IPS-20b (cell line): ENCODE results near the gene ADCYAP1R1.

ENCODE experiments used
- H3K27ac ChIP-seq: one replicate; pipeline ENCODE4 v1.5.1; 2013; ENCODE audit warnings: low read length
- H3K27me3 ChIP-seq: 2 replicates; pipeline ENCODE4 v1.6.1; 2013; ENCODE audit warnings: mild to moderate bottlenecking, low read length, inconsistent platforms; ENCODE audit not compliant: insufficient read depth
- H3K36me3 ChIP-seq: 2 replicates; pipeline ENCODE4 v1.6.1; 2013; ENCODE audit warnings: low read depth, mild to moderate bottlenecking, inconsistent platforms, low read length, moderate library complexity; ENCODE audit not compliant: insufficient read depth
- H3K4me1 ChIP-seq: 2 replicates; pipeline ENCODE4 v1.6.1; 2013; ENCODE audit warnings: mild to moderate bottlenecking, control low read depth, inconsistent platforms, low read length, moderate library complexity; ENCODE audit not compliant: insufficient read depth
- H3K4me3 ChIP-seq: 2 replicates; pipeline ENCODE4 v1.5.1; 2013; ENCODE audit warnings: mild to moderate bottlenecking, low read length, inconsistent platforms
- H3K9ac ChIP-seq: 2 replicates; pipeline ENCODE4 v1.6.1; 2013; ENCODE audit warnings: low read depth, mild to moderate bottlenecking, inconsistent platforms, low read length, moderate library complexity
- H3K9me3 ChIP-seq: 2 replicates; pipeline ENCODE4 v1.6.1; 2013; ENCODE audit warnings: mild to moderate bottlenecking, low read depth, low read length, inconsistent platforms; ENCODE audit not compliant: insufficient read depth

The ADCYAP1R1 gene

GRCh38 chr7:31079126-31079823, 27.2 kb downstream of the ADCYAP1R1 start:
- Histone ChIP-seq H3K27ac (no peak overlapping the region), H3K4me1 (no peaks in the 10 kb centered on the region), H3K36me3 (no peaks in the 10 kb centered on the region), H3K27me3 (no peaks in the 10 kb centered on the region), H3K4me3 (no peak overlapping the region), H3K9me3 (no peaks in the 10 kb centered on the region), H3K9ac (no peak overlapping the region)

GRCh38 chr7:31079824-31080511, 27.9 kb downstream of the ADCYAP1R1 start:
- Histone ChIP-seq H3K4me1 (no peaks in the 10 kb centered on the region), H3K27ac (no peak overlapping the region), H3K27me3 (no peaks in the 10 kb centered on the region)

GRCh38 chr7:31080763-31081162, 28.7 kb downstream of the ADCYAP1R1 start:
- H3K4me3 ChIP-seq, result no peak overlapping the region
- H3K27me3 ChIP-seq, result no peaks in the 10 kb centered on the region
- H3K9ac ChIP-seq, result no peak overlapping the region
- H3K4me1 ChIP-seq, result no peaks in the 10 kb centered on the region
- peaks cover 13% of the 10 kb centered on the region; the same call in 1 of the 2 replicates for H3K36me3 ChIP-seq
- no peaks in the 10 kb centered on the region for H3K9me3 ChIP-seq
- no peak overlapping the region for H3K27ac ChIP-seq

More at GRCh38 chr7:31079824-31080511, 27.9 kb downstream of the ADCYAP1R1 start:
- no peak overlapping the region for H3K4me3 ChIP-seq
- H3K9ac ChIP-seq, result no peak overlapping the region
- no peaks in the 10 kb centered on the region for H3K9me3 ChIP-seq
- peaks cover 5% of the 10 kb centered on the region; the same call in 1 of the 2 replicates for H3K36me3 ChIP-seq

GRCh38 chr7:31082017-31082416, 29.9 kb downstream of the ADCYAP1R1 start:
- Histone ChIP-seq H3K4me3 (no peak overlapping the region), H3K27me3 (no peaks in the 10 kb centered on the region), H3K4me1 (no peaks in the 10 kb centered on the region), H3K27ac (no peak overlapping the region), H3K9me3 (no peaks in the 10 kb centered on the region), H3K36me3 (peaks cover 19% of the 10 kb centered on the region; the same call in 1 of the 2 replicates), H3K9ac (no peak overlapping the region)

- Histone ChIP-seq H3K9me3 (no peaks in the 10 kb centered on the region), H3K4me1 (no peaks in the 10 kb centered on the region), H3K27me3 (no peaks in the 10 kb centered on the region), H3K27ac (no peak overlapping the region), H3K4me3 (no peak overlapping the region), H3K36me3 (peaks cover 19% of the 10 kb centered on the region; the same call in 1 of the 2 replicates), H3K9ac (no peak overlapping the region)
Observed at GRCh38 chr7:31082447-31082846, 30.3 kb downstream of the ADCYAP1R1 start.

- Histone ChIP-seq H3K27ac (no peak overlapping the region), H3K9ac (no peak overlapping the region), H3K27me3 (no peaks in the 10 kb centered on the region), H3K9me3 (no peaks in the 10 kb centered on the region), H3K4me1 (no peaks in the 10 kb centered on the region), H3K36me3 (peaks cover 19% of the 10 kb centered on the region; the same call in 1 of the 2 replicates), H3K4me3 (no peak overlapping the region)
Observed at GRCh38 chr7:31083210-31083786, 31.2 kb downstream of the ADCYAP1R1 start.

- Histone ChIP-seq H3K9me3 (no peaks in the 10 kb centered on the region), H3K27ac (no peak overlapping the region), H3K36me3 (peaks cover 19% of the 10 kb centered on the region; the same call in 1 of the 2 replicates), H3K4me3 (no peak overlapping the region), H3K9ac (no peak overlapping the region), H3K27me3 (no peaks in the 10 kb centered on the region), H3K4me1 (no peaks in the 10 kb centered on the region)
Observed at GRCh38 chr7:31084226-31084625, 32.1 kb downstream of the ADCYAP1R1 start.

- Histone ChIP-seq H3K36me3 (peaks cover 19% of the 10 kb centered on the region; the same call in 1 of the 2 replicates), H3K9ac (no peak overlapping the region), H3K27me3 (no peaks in the 10 kb centered on the region), H3K4me3 (no peak overlapping the region), H3K4me1 (no peaks in the 10 kb centered on the region), H3K9me3 (no peaks in the 10 kb centered on the region), H3K27ac (no peak overlapping the region)
Observed at GRCh38 chr7:31087351-31087750, 35.2 kb downstream of the ADCYAP1R1 start.

- no peaks in the 10 kb centered on the region for H3K4me1 ChIP-seq
- no peaks in the 10 kb centered on the region for H3K27me3 ChIP-seq
- H3K27ac ChIP-seq, result no peak overlapping the region
- no peak overlapping the region for H3K4me3 ChIP-seq
- H3K9me3 ChIP-seq, result no peaks in the 10 kb centered on the region
- peaks cover 10% of the 10 kb centered on the region; the same call in 1 of the 2 replicates for H3K36me3 ChIP-seq
- no peak overlapping the region for H3K9ac ChIP-seq
Observed at GRCh38 chr7:31091924-31092434, 39.9 kb downstream of the ADCYAP1R1 start.

GRCh38 chr7:31092606-31093005, 40.5 kb downstream of the ADCYAP1R1 start:
- H3K27me3 ChIP-seq, result no peaks in the 10 kb centered on the region
- no peak overlapping the region for H3K9ac ChIP-seq
- no peaks in the 10 kb centered on the region for H3K9me3 ChIP-seq
- peaks cover 10% of the 10 kb centered on the region; the same call in 1 of the 2 replicates for H3K36me3 ChIP-seq
- H3K4me1 ChIP-seq, result no peaks in the 10 kb centered on the region
- no peak overlapping the region for H3K27ac ChIP-seq
- H3K4me3 ChIP-seq, result no peak overlapping the region

- H3K27ac ChIP-seq, result no peak overlapping the region
- no peak overlapping the region for H3K4me3 ChIP-seq
- H3K27me3 ChIP-seq, result no peaks in the 10 kb centered on the region
- no peaks in the 10 kb centered on the region for H3K9me3 ChIP-seq
- H3K9ac ChIP-seq, result no peak overlapping the region
- peaks cover 10% of the 10 kb centered on the region; the same call in 1 of the 2 replicates for H3K36me3 ChIP-seq
- no peaks in the 10 kb centered on the region for H3K4me1 ChIP-seq
Observed at GRCh38 chr7:31093282-31093681, 41.2 kb downstream of the ADCYAP1R1 start.
